Mesenchymal stem cell (in vitro differentiated cells and primary cell): ENCODE results near the gene SMPD3.

Experiments used
- DNase-seq: peaks from one replicate; pipeline ENCODE4 v3.0.0-alpha.2; 2013
- H2AFZ ChIP-seq: one replicate; pipeline ENCODE4 v1.6.1; 2013; ENCODE audit warnings: low read depth, mild to moderate bottlenecking, control low read depth, inconsistent platforms, low read length, moderate library complexity
- H2AK5ac ChIP-seq: 2 replicates; pipeline ENCODE4 v1.6.1; 2013; ENCODE audit warnings: low read length, moderate library complexity, mild to moderate bottlenecking, inconsistent platforms; ENCODE audit not compliant: severe bottlenecking
- H2BK120ac ChIP-seq: one replicate; pipeline ENCODE4 v1.6.1; 2013; ENCODE audit warnings: low read depth, mild to moderate bottlenecking, inconsistent platforms, low read length, moderate library complexity
- H2BK12ac ChIP-seq, 2 experiments: one replicate each; pipeline ENCODE4 v1.6.1; 2013; ENCODE audit warnings: inconsistent platforms in 2 of 2, low read length in 2 of 2, mild to moderate bottlenecking in 2 of 2, moderate library complexity in 2 of 2, control low read depth in 1 of 2
- H2BK15ac ChIP-seq: one replicate; pipeline ENCODE4 v1.6.1; 2013; ENCODE audit warnings: mild to moderate bottlenecking, low read depth, inconsistent platforms; ENCODE audit not compliant: poor library complexity, severe bottlenecking
- H2BK5ac ChIP-seq: 2 replicates; pipeline ENCODE4 v1.6.1; 2013; ENCODE audit warnings: low read depth, mild to moderate bottlenecking, low read length, control low read depth, inconsistent platforms; ENCODE audit not compliant: poor library complexity, severe bottlenecking
- H3K14ac ChIP-seq, 2 experiments: one replicate each; pipeline ENCODE4 v1.6.1; 2013; ENCODE audit warnings: inconsistent platforms in 2 of 2, low read length in 2 of 2, control low read depth in 1 of 2, mild to moderate bottlenecking in 1 of 2, moderate library complexity in 1 of 2
- H3K18ac ChIP-seq, 2 experiments: one replicate each; pipeline ENCODE4 v1.6.1; 2013; ENCODE audit warnings: inconsistent platforms in 2 of 2, low read length in 2 of 2, control low read depth in 1 of 2, low read depth in 1 of 2, mild to moderate bottlenecking in 1 of 2
- H3K23ac ChIP-seq, 2 experiments: one replicate each; pipeline ENCODE4 v1.6.1; 2013; ENCODE audit warnings: inconsistent platforms in 2 of 2, low read length in 2 of 2, mild to moderate bottlenecking in 2 of 2, moderate library complexity in 2 of 2, control low read depth in 1 of 2
- H3K27ac ChIP-seq: 2 replicates; pipeline ENCODE4 v1.5.1; 2013; ENCODE audit warnings: mild to moderate bottlenecking, moderate library complexity, low read length, control low read depth, inconsistent platforms; ENCODE audit not compliant: poor library complexity, severe bottlenecking
- H3K27me3 ChIP-seq, 2 experiments: 2 replicates each; pipeline versions ENCODE4 v1.6.1 to v1.7.0; 2013; ENCODE audit warnings: low read length in 2 of 2, mild to moderate bottlenecking in 2 of 2, moderate library complexity in 2 of 2, control low read depth in 1 of 2, inconsistent platforms in 1 of 2; ENCODE audit not compliant: control insufficient read depth in 1 of 2, insufficient read depth in 1 of 2
- H3K36me3 ChIP-seq, 2 experiments: 2 replicates each; pipeline versions ENCODE4 v1.6.1 to v1.7.0; 2013; ENCODE audit warnings: low read length in 2 of 2, control low read depth in 1 of 2, inconsistent platforms in 1 of 2, low read depth in 1 of 2, mild to moderate bottlenecking in 1 of 2; ENCODE audit not compliant: insufficient read depth in 2 of 2, control insufficient read depth in 1 of 2
- H3K4ac ChIP-seq, 2 experiments: one replicate each; pipeline ENCODE4 v1.6.1; 2013; ENCODE audit warnings: inconsistent platforms in 2 of 2, low read length in 2 of 2, mild to moderate bottlenecking in 2 of 2, moderate library complexity in 2 of 2, control low read depth in 1 of 2, low read depth in 1 of 2
- H3K4me1 ChIP-seq: 2 replicates; pipeline ENCODE4 v1.6.1; 2013; ENCODE audit warnings: low read depth, low read length, control low read depth; ENCODE audit not compliant: control insufficient read depth, insufficient read depth
- H3K4me2 ChIP-seq: 2 replicates; pipeline ENCODE4 v1.6.1; 2013; ENCODE audit warnings: low read length, mild to moderate bottlenecking, inconsistent platforms; ENCODE audit not compliant: poor library complexity, severe bottlenecking
- H3K4me3 ChIP-seq, 2 experiments: 2 replicates each; pipeline versions ENCODE4 v1.5.1 to v1.7.0; 2013; ENCODE audit warnings: low read length in 2 of 2, mild to moderate bottlenecking in 2 of 2, control low read depth in 1 of 2, low read depth in 1 of 2; ENCODE audit not compliant: insufficient read depth in 1 of 2
- H3K79me1 ChIP-seq: replicated peaks from 2 replicates; pipeline ENCODE4 v1.6.1; 2013; ENCODE audit warnings: mild to moderate bottlenecking, control low read depth, low read length, inconsistent platforms; ENCODE audit not compliant: poor library complexity, severe bottlenecking
- H3K9ac ChIP-seq: 2 replicates; pipeline ENCODE4 v1.7.0; 2013; ENCODE audit warnings: mild to moderate bottlenecking, low read length, moderate library complexity
- H3K9me3 ChIP-seq: 2 replicates; pipeline ENCODE4 v1.7.0; 2013; ENCODE audit warnings: mild to moderate bottlenecking, low read length; ENCODE audit not compliant: control insufficient read depth
- H4K8ac ChIP-seq: one replicate; pipeline ENCODE4 v1.6.1; 2013; ENCODE audit warnings: inconsistent platforms, mild to moderate bottlenecking, low read length, moderate library complexity
- H4K91ac ChIP-seq: one replicate; pipeline ENCODE4 v1.6.1; 2013; ENCODE audit warnings: mild to moderate bottlenecking, low read length, inconsistent platforms
- WGBS: methylation state at CpG from one replicate; pipeline ENCODE4 v1.1.7; 2013; ENCODE audit warnings: mixed read lengths; 5-methylcytosine and 5-hydroxymethylcytosine counted together

The SMPD3 gene

DNA sequence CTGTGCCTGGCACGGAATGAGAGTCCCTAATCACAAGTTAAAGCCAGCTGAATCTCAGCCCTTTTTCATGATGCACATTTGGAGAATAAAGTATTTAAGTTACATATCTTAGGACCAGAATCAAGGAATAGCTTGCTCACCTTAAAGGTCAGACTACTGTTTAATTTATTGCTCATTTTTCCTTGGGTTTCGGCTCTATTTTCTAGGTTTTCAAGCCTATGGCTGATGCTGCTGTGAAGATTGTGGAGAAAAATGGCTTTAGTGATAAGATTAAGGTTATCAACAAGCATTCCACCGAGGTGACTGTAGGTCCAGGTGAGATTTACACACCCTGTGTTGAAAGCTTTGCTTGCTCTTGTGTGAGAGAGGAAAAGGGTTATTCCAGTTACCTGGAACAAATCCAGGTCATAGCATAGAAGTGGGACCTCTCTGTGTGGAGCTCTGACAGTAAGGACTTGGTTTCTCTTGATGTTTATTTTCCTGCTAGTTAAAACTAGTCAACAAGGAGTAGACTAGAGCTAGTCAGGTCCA lies 119.4 kb downstream of the SMPD3 start:
- Histone ChIP-seq H3K9ac (no peak overlapping the region), H3K18ac (no peak overlapping the region), H3K23ac (no peak overlapping the region), H2BK120ac (no peak overlapping the region), H3K4me1 (peaks cover 2% of the 10 kb centered on the region), H3K4ac (peak overlapping the region in 1 of 2 experiments; percentile 20), H3K36me3 (peaks cover 27 to 43% of the 10 kb centered on the region in 2 experiments), H4K91ac (no peak overlapping the region), H3K14ac (no peak overlapping the region), H3K9me3 (no peaks in the 10 kb centered on the region), H2BK12ac (no peak overlapping the region), H3K27ac (no peak overlapping the region), H2AFZ (no peak overlapping the region), H2BK15ac (no peak overlapping the region), H4K8ac (no peak overlapping the region), H3K79me1 (peaks cover 4% of the 10 kb centered on the region), H3K4me3 (no peak overlapping the region), H3K4me2 (no peak overlapping the region), H2BK5ac (no peak overlapping the region), H2AK5ac (no peak overlapping the region), H3K27me3 (no peaks in the 10 kb centered on the region)
- whole genome bisulfite sequencing = 77% methylated on average over 2 of the region's 3 CpGs
- DNase-seq = no peak

DNA sequence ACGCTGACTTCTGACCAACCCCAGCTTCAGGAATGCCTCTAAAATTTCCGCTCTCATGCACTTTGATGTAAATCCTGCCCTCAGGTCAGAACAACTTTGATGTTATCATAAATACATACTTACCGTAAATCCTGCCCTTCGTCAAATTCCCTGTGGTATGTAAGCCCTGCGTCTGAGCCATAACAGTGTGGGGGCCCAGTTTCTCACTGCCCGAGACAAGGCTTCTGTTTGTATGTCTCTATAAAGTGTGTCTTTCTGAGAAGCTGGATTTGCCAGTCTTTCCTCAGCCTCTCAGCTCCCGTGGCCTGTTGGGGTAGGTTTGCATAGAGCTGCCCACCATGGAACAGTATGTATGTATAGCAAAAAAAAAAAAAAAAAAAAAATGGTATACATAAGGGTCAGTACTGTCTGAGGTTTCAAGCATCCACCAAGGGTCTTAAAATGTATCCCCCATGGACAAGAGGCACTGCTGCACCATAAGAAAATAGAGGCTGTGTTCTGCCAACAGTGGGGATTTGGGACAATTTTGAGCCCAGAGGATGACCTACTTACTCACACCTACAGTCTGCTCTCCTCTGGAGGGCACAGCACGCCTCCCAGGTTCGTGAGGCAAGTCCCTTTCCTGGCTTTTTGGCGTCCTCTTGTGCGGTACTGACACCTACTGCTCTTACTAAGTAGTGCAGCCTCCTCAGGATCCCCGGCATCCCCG lies 120.0 kb downstream of the SMPD3 start:
- no peak overlapping the region for H3K14ac ChIP-seq
- H2BK120ac ChIP-seq = no peak overlapping the region
- peak; percentile 86 for DNase-seq
- H3K4me3 ChIP-seq = no peak overlapping the region
- H3K36me3 ChIP-seq = peaks cover 26 to 47% of the 10 kb centered on the region in 2 experiments
- no peak overlapping the region for H3K9ac ChIP-seq
- H2BK12ac ChIP-seq = no peak overlapping the region
- H3K4me2 ChIP-seq = no peak overlapping the region
- H2BK15ac ChIP-seq = no peak overlapping the region
- no peak overlapping the region for H3K27ac ChIP-seq
- no peaks in the 10 kb centered on the region for H3K27me3 ChIP-seq
- WGBS = 53% methylated on average over 10 of the region's 13 CpGs
- no peak overlapping the region for H4K91ac ChIP-seq
- H2AFZ ChIP-seq = no peak overlapping the region
- peaks cover 2% of the 10 kb centered on the region for H3K79me1 ChIP-seq
- no peak overlapping the region for H3K4ac ChIP-seq
- no peak overlapping the region for H3K23ac ChIP-seq
- no peak overlapping the region for H2AK5ac ChIP-seq
- H3K9me3 ChIP-seq = no peaks in the 10 kb centered on the region
- H4K8ac ChIP-seq = no peak overlapping the region
- H3K18ac ChIP-seq = no peak overlapping the region
- no peak overlapping the region for H2BK5ac ChIP-seq
- peaks cover 2% of the 10 kb centered on the region for H3K4me1 ChIP-seq

- Histone ChIP-seq H3K27me3 (no peaks in the 10 kb centered on the region), H2AFZ (no peak overlapping the region), H2BK12ac (no peak overlapping the region), H3K4ac (no peak overlapping the region), H3K4me1 (no peaks in the 10 kb centered on the region), H3K27ac (no peak overlapping the region), H4K8ac (no peak overlapping the region), H3K9ac (no peak overlapping the region), H2BK120ac (no peak overlapping the region), H3K4me3 (no peak overlapping the region), H2BK15ac (no peak overlapping the region), H3K36me3 (peaks cover 36 to 64% of the 10 kb centered on the region in 2 experiments), H2BK5ac (no peak overlapping the region), H3K4me2 (no peak overlapping the region), H3K9me3 (no peaks in the 10 kb centered on the region), H4K91ac (no peak overlapping the region), H3K79me1 (peaks cover 8% of the 10 kb centered on the region), H2AK5ac (no peak overlapping the region), H3K14ac (no peak overlapping the region), H3K18ac (no peak overlapping the region), H3K23ac (no peak overlapping the region)
- 91% methylated on average over 8 of the region's 8 CpGs for WGBS
- no peak for DNase-seq
These were observed 123.4 kb downstream of the SMPD3 start for GRCh38 chr16:68324780-68325357.

DNA sequence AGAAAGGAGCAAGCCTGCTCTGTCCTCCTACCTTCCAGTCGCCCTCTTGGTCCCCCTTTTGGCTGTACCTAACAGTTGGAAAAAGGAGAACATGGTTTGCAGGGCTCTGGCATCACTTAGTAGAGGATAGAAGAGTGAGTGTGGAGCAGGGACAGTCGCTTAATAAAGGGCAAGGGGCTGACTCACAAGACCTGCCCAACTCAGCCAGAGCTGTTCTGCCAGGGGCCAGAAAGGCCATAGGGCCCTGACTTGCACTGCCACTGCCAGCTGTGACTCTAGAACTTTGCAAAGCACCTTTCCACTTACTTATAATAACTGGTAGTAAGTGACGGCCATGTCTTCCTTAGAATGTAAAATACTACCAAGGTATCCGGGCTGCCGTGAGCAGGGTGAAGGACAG lies 124.0 kb downstream of the SMPD3 start:
- H2AFZ ChIP-seq = no peak overlapping the region
- H3K23ac ChIP-seq = no peak overlapping the region
- H2BK15ac ChIP-seq = no peak overlapping the region
- H3K9ac ChIP-seq = no peak overlapping the region
- no peak overlapping the region for H3K27ac ChIP-seq
- no peak overlapping the region for H2AK5ac ChIP-seq
- peaks cover 11% of the 10 kb centered on the region for H3K79me1 ChIP-seq
- WGBS = 96% methylated on average over 5 of the region's 5 CpGs
- H3K18ac ChIP-seq = no peak overlapping the region
- H4K8ac ChIP-seq = no peak overlapping the region
- H2BK120ac ChIP-seq = no peak overlapping the region
- no peak overlapping the region for H2BK12ac ChIP-seq
- H3K9me3 ChIP-seq = no peaks in the 10 kb centered on the region
- no peak overlapping the region for H3K4ac ChIP-seq
- no peaks in the 10 kb centered on the region for H3K27me3 ChIP-seq
- H3K4me2 ChIP-seq = no peak overlapping the region
- DNase-seq = no peak
- no peaks in the 10 kb centered on the region for H3K4me1 ChIP-seq
- peaks cover 38 to 66% of the 10 kb centered on the region in 2 experiments for H3K36me3 ChIP-seq
- no peak overlapping the region for H3K14ac ChIP-seq
- no peak overlapping the region for H3K4me3 ChIP-seq
- H4K91ac ChIP-seq = no peak overlapping the region
- no peak overlapping the region for H2BK5ac ChIP-seq
